ENCODE measurements around the gene TFEB.

Gene TFEB

GRCh38 chr6:41736800-41737555, 1.6 kb upstream of the TFEB start:
- no peak for DNase-seq

- DNase-seq = no peak
Measured at GRCh38 chr6:41736186-41736733, 852 bp upstream of the TFEB start.

DNA sequence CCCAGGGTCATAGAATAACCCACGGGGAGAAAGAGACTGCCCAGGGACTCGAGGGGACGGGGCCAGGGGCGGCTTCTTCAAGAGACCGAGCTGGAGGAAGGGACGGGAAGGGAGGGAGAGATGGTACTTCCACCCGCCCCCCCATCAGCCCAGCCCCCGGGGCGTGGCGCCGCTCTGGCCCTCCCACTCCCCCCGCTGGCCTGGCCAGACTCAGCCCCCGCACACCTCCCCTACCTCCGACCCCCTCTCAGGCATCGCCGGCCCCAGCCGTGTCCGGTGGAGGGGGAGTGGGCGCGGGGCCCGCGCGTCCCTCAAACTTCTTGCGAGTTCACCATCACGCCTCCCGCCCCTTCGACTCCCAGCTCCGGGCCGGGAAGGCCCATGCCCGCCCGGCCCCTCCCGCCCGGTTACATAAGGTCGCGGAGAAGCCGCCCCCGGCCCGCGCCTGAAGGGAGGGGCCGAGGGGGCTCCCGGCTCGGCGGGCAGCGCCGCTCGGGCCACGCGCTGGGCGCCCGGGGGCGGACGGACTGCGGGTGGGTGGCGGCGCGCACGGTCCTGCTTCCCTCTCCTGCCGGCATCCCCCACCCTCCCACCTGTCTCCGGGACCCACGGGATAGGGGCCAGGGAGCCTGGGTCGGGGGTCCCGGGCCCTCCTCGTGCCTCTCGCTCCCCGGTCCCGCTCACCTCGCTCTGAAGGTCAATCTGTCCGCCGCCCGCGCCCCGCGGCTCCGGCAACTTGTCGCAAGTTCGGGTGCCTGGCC, 562 bp downstream of the TFEB start:
- DNase-seq = peak; percentile 45

DNA sequence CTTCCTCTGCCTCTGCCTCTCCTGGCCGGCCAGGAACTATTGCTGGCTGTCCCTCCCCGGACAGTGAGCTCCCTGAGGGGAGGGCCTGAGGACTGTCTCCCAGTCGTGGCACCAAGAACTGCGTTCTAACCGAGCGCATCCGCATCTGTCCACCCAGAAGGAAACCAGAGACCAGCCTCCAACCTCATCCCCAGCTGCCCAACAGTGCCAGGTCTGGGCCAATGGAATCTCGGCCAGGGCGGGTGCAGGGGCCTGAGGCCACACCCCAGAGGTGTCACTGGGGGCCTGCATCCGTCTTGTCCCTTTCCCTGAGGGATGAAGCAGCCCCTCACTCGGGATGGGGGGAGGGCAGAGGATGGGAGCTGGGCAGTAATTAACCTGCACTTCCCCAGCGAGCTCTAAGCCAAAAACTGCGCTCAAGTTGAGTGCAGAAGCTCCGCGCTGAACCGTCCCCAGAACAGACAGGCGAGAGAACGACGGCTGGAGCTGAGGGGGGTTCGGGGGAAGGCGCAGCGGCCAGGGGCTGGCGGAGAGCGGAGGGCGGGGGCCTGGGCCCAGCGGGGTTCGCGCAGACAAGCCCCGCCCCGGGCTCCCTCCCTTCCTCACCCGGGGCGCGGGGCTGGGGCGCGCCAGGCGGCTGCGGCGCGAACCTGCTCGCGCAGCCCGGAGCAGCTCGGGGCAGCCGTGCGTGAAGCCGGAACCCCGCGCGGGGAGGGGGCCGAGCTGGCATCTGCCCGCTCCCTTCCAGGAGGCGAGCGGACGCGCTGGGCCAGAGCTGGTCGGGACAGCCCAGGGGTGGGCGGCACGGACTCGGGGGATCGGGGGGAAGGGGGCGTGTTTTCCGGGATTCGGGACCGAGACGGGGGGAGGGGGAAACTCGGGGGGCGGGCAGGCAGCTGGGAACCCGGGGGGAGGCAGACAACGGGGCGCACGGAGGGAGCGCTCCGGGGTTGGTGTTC, 1.4 kb downstream of the TFEB start:
- DNase-seq = peak; percentile 68

GRCh38 chr6:41733360-41733706, 2.1 kb downstream of the TFEB start:
- DNase-seq = no peak

GRCh38 chr6:41732591-41733359, 2.6 kb downstream of the TFEB start:
- DNase-seq = no peak

GRCh38 chr6:41732149-41732548, 3.3 kb downstream of the TFEB start:
- DNase-seq = no peak

DNA sequence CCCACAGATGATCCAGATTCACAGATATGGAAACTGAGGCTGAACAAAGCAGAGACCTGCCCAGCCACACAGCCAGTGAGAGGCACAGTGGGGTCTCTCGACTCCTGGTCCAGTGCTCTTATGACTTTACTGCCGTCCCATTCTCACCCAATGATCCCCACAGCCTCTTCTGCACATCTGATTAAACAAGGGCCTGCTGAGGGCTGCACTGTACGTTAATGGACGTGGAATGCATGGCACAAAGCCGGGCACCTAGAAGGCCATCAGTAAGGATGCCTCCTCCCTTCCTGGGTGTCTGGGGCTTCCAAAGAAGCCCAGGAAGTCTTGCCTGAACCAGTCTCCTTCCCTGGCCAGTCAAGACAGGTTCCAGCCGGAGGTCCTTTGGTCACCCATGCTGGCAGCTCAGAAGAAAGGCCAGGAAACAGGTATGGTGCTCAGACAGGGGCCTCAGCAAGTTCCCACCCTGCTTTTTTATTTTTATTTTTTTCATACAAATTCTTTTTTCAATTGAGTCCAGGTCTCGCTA, 3.8 kb downstream of the TFEB start:
- DNase-seq = no peak

- DNase-seq = no peak
Measured at GRCh38 chr6:41730531-41731436, 4.6 kb downstream of the TFEB start.

DNA sequence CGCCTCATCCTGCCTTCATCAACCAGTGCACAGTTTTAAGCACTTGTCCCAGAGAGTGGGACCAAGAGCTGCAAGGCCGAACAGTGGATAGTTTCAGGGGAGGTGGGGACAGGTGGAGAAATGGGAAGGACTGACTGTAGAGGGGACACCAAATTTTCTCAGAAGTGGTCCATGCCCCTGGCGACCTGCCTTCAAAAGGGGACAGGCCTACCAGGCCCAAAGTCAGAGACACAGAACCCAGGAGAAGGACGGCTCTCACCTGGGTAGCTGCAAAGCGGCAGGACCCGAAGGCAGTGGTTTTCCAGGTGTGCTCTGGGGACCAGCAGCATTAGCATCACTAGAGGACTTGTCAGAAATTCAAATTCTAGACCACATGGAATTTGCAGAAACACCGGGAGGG, 5.8 kb downstream of the TFEB start:
- DNase-seq = no peak

DNA sequence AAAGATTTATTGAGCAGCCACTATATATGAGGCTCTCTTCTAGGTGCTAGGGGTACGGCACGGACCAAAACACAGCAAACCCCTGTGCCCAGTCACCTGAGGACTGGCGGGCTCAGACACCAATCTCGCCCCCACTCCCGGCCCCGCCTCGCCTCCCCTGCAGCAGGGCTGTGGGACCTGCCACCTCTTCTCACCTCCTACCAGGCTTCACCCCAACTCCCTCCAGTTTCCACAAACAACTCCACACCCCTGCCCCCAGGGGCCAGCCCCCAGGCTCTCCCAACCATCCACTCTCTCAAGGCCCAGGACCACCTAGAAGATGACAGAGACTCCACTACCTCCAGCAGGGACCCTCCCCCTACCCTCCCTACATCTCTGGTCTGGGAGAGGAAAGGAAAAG, 6.5 kb downstream of the TFEB start:
- DNase-seq = no peak

- no peak for DNase-seq
Measured at GRCh38 chr6:41728073-41728936, 7.1 kb downstream of the TFEB start.

GRCh38 chr6:41727705-41728072, 7.7 kb downstream of the TFEB start:
- DNase-seq = no peak

DNA sequence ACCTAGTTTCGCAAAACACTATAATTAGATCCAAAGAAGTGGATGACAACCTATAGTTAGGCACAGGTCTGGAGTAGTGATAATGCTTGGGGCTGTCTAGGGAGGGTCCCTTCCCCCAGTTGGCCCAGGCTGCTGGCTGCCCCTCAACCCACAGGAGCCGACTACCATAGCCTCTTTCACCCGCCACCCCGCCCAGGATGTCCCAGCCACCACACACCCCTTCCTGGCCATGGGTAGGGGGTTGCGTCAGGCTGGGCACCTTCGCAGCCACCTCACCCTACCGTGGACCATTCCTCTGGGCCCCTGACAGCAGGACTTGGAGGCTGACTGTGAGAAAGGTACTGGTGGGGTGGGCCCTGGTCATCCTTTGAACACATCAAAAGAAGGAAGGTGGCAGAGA, 8.5 kb downstream of the TFEB start:
- DNase-seq = no peak

- DNase-seq = no peak
Measured at GRCh38 chr6:41724586-41725501, 10.6 kb downstream of the TFEB start.

- no peak for DNase-seq
Measured at GRCh38 chr6:41724228-41724580, 11.2 kb downstream of the TFEB start.

DNA sequence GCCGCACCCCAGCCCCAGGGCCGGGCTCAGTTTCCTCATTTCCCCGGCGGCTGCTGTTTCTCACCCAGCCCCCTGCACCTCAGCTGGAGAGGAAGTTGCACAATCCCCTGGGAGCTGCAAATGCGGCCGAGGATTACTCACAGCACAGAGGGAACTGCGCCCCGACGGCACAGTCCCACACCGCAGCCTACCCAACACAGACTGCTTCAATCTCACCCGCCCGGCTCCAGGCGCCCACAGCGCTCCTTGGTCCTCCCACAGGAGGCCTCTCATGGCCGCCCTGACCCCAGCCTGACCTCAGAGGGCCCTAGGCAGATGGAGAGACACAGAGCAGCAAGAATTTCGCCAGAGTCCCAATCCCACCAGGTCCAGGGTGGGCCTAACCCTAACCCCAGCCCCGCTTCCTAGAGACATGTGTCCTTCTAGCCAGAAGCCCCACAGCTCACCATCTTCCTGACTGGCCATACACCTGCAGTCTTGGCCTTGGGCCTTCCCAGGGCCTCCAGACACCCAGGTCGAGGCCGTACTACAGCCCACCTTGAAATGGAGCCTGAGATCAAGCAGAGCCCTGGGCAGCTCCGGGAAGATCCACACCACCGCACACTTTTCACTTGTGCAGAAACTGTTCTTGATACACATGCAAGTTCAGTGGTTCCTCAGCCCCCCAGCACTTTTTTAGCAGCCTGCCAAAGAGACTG, 11.7 kb downstream of the TFEB start:
- DNase-seq = no peak

DNA sequence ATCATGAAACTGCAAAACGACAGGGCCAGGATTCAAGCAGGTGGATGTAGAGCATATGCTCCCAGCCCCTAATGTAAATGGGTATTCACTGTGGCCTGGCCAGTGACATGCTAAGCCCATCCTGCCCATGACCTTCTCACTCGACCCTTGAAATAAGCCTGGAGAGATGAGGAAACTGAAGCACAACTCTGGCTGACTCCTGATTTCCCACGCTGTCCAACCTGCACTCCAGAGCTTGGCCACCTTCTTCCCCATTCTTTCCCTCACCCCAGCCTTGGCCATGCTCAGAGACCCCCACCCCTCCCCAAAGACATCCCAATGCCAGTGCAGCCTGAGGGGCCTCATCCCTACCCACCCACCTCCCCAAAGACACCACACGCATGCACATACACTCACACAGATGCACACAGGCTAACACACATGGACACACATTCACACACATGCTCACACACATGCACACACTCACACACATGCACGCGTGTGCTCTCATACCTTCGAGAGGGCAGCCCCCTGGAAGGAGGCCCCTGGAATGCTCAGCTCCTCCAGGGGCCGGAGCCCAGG, 12.4 kb downstream of the TFEB start:
- no peak for DNase-seq
